ENCODE measurements around the gene SPR.
"Not testable (repeated sequence)": the region's sequence is repeated elsewhere in the genome, so short reads cannot be mapped to it uniquely, and the experiment has no call there.

SPR gene

GRCh38 chr2:72901426-72901825, 14.2 kb downstream of the SPR start:
- no peak for DNase-seq (ENCODE audit: low read depth)
- TF ChIP-seq, protein P1, sequence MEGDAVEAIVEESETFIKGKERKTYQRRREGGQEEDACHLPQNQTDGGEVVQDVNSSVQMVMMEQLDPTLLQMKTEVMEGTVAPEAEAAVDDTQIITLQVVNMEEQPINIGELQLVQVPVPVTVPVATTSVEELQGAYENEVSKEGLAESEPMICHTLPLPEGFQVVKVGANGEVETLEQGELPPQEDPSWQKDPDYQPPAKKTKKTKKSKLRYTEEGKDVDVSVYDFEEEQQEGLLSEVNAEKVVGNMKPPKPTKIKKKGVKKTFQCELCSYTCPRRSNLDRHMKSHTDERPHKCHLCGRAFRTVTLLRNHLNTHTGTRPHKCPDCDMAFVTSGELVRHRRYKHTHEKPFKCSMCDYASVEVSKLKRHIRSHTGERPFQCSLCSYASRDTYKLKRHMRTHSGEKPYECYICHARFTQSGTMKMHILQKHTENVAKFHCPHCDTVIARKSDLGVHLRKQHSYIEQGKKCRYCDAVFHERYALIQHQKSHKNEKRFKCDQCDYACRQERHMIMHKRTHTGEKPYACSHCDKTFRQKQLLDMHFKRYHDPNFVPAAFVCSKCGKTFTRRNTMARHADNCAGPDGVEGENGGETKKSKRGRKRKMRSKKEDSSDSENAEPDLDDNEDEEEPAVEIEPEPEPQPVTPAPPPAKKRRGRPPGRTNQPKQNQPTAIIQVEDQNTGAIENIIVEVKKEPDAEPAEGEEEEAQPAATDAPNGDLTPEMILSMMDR (IDR thresholded peaks at IDR 0.05; ENCODE audit: insufficient read depth, low read depth, low read length, missing control alignments), result no peak
- H3K4me3 ChIP-seq (ENCODE audit: low read length), result no peak overlapping the region

DNA sequence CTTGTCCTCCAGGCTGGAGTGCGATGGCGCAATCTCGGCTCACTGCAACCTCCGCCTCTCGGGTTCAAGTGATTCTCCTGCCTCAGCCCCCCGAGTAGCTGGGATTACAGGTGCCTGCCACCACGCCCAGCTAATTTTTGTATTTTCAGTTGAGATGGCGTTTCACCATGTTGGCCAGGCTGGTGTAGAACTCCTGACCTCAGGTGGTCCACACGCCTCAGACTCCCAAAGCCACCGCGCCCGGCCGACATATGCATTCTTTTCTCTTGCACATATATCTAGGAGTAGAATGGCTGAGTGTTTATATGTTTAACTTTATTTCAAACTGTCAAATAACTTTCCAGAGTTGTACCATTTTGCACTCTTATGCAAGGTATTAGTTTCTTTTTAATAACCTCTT, 20.2 kb downstream of the SPR start:
- not testable (repeated sequence) for H3K4me3 ChIP-seq (ENCODE audit: low read length); DNase-seq (ENCODE audit: low read depth)

DNA sequence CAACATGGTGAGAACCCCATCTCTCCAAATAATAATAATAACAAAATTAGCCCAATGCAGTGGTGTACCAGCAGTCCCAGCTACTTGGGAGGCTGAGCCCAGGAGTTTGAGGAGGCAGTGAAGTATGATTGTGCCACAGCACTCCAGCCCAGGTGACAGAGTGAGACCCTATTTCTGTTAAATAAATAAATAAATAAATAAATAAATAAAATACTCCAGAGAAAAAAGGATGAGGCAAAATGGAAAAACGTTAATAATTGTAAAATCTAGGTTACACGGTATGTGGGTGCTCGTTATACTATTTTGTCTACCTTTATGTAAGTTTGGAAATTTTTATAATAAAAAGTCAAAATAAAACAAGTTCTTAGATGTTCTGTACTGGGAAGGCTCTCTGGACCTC, 21.5 kb downstream of the SPR start:
- no peak overlapping the region for H3K4me3 ChIP-seq (ENCODE audit: low read length)
- no peak for DNase-seq (ENCODE audit: low read depth)
- TF ChIP-seq, protein P1 (IDR thresholded peaks at IDR 0.05; ENCODE audit: insufficient read depth, low read depth, low read length, missing control alignments), result no peak

DNA sequence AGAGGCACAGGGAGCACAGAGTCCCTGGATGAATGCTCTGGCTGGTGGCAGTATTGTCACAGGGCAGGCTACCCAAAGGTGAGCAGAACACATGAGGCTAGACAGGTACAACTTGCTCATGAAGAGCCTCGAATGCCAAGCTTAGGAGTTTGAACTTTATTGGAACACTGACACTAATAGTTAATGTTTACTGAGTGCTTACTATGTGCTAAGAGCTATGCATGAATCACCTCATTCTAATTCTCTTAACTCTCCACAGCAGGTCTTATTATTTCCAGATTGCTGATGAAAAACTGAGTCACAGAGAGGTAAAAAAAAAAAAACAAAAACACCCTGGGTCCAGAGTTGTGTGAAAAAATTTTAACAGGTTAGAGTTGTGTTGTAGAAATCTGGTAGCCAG, 24.0 kb downstream of the SPR start:
- H3K4me3 ChIP-seq (ENCODE audit: low read length), result no peak overlapping the region
- TF ChIP-seq, protein P1 (IDR thresholded peaks at IDR 0.05; ENCODE audit: insufficient read depth, low read depth, low read length, missing control alignments), result no peak
- peak; percentile 75 for DNase-seq (ENCODE audit: low read depth)

DNA sequence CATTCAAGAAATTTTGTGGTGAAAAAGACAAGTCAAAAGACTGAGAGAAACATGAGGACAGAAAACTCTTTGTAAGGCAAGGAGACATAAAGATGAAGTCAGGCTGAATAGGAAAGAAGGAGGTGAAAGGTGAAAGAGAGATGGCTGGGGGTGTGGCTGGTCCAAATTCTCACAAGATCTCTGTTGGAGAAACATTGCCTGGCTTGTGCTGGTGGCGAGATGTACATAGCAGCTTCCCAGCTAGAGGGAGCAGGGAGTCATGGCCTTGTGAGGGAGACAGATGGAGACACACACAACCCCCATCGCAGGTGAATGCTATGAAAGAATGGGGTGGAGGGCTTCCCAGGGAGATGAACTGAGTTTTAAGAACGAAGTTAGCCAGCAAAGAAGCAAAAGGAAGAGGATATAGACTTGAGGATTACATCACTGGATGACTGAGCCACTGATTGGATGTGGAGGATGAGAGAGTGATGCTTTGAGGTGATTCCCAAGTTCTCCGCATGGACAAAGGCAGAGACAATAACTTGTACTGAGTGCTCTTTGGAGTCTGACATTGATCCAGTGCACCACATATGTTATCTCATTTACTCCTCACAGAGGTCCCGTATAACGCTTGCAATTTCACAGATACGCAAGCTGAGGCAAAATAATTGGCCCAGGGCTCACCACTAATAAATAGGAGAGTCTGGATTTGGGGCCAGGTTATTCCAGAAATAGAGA, 26.4 kb downstream of the SPR start:
- H3K4me3 ChIP-seq (ENCODE audit: low read length), result no peak overlapping the region
- TF ChIP-seq, protein P1 (IDR thresholded peaks at IDR 0.05; ENCODE audit: insufficient read depth, low read depth, low read length, missing control alignments), result peak; percentile 33
- DNase-seq (ENCODE audit: low read depth), result no peak

- TF ChIP-seq, protein P1 (IDR thresholded peaks at IDR 0.05; ENCODE audit: insufficient read depth, low read depth, low read length, missing control alignments), result no peak
- no peak overlapping the region for H3K4me3 ChIP-seq (ENCODE audit: low read length)
- DNase-seq (ENCODE audit: low read depth), result no peak
Observed at GRCh38 chr2:72914206-72914559, 27.0 kb downstream of the SPR start.

DNA sequence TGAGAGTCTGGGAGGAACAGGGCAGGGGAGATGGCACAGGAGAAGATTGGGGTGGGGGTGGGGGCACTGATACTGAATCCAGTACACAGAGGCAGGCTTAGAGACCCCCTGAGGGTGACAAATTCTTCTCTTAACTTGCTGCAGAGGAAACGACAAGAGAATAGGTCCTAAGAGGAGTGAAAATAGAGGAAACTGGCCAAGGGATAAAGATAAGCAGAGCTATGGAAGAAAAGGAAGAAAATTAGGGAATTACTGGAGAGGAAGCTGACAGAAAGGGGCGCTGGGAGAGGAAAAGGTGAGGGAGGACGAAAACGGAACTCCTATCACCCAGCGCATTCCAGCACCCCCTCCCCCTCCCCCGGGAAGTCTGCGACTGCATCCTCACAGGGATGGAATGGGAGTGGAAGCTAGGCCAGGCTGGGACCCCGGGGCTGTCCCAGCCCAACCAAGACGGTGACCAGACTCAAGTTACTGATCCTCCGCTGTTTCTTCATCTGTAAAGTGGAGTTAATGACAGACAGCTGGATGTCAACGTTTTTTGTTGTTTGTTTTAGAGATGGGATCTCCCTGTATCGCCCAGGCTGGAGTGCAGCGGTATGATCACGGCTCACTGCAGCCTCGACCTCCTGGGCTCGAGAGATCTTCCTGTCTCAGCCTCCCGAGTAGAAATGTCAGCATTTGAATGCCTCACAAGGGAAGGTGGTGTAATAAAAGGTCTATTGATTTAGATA, 27.5 kb downstream of the SPR start:
- no peak for DNase-seq (ENCODE audit: low read depth)
- no peak overlapping the region for H3K4me3 ChIP-seq (ENCODE audit: low read length)
- TF ChIP-seq, protein P1 (IDR thresholded peaks at IDR 0.05; ENCODE audit: insufficient read depth, low read depth, low read length, missing control alignments), result no peak
